ENCODE results near the gene CTNNBL1. TPM values are rescaled to one million over a fixed set of nuclear protein-coding genes. Genes with fewer than 3 reads are reported as not detected.

CTNNBL1 gene
- total and polyA plus RNA-seq, 12 donors: 5.5 to 75.5 (median 37.7) TPM

DNA sequence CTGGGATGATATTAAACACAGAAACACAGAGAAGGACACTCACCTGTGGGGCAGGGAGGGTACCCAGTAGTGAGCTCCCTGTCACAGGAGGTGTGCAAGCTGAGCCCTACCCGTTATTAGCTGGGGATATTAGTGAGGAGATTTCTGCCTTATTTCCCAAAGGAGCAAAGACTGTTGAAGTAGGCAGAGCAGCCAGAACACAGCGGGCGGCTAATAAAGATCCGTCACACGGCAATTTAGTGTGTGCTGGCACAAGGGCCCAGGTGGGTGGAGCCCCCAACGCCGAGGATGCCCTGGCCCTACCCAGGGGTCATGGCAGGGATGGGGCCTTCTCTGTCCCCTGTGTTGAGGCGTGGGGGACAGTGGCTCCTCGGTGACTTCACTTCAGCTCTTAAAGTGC, 217.4 kb downstream of the CTNNBL1 start:
- no peak for DNase-seq
- Histone ChIP-seq H3K4me3 (no peak overlapping the region), H3K9me3 (replicated peaks in 1 of 3) (no peaks in the 10 kb centered on the region), H3K27me3 (no peaks in the 10 kb centered on the region), H3K4me1 (replicated peaks in 1 of 2) (peaks cover 0 to 14% of the 10 kb centered on the region in 2 donors), H3K36me3 (replicated peaks in 1 of 2) (no peaks in the 10 kb centered on the region), H3K27ac (no peak overlapping the region)
- intact Hi-C loops (cut with DNase I): no loop called here
- TF ChIP-seq, protein P1, sequence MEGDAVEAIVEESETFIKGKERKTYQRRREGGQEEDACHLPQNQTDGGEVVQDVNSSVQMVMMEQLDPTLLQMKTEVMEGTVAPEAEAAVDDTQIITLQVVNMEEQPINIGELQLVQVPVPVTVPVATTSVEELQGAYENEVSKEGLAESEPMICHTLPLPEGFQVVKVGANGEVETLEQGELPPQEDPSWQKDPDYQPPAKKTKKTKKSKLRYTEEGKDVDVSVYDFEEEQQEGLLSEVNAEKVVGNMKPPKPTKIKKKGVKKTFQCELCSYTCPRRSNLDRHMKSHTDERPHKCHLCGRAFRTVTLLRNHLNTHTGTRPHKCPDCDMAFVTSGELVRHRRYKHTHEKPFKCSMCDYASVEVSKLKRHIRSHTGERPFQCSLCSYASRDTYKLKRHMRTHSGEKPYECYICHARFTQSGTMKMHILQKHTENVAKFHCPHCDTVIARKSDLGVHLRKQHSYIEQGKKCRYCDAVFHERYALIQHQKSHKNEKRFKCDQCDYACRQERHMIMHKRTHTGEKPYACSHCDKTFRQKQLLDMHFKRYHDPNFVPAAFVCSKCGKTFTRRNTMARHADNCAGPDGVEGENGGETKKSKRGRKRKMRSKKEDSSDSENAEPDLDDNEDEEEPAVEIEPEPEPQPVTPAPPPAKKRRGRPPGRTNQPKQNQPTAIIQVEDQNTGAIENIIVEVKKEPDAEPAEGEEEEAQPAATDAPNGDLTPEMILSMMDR (IDR thresholded peaks at IDR 0.05): no peak
- no peak for TF ChIP-seq POLR2A (IDR thresholded peaks at IDR 0.05)
- WGBS, 4 donors: 51 to 65% (median 58%) methylated on average over 8 to 9 of the region's 9 CpGs

DNA sequence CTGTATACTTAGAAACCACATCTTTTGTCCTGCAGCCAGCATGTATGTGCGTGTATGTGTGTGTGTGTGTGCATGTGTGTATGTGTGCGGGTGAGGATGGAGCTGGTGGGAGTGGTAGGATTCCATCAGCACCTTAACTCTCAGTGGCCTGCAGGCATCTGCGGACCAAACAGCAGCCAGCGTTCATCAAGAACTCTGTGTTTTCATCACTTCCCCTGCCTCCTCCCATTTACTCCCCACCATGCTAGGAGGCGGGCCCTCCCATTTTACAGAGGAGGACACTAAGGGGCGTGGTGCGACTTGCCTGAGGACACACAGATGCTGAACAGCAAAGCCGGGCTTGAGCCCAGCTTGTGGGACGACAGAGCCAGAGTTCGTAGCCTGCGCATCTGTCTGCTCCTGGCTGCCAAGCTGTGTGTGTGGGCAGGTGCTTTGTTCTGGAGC, 218.0 kb downstream of the CTNNBL1 start:
- H3K4me3 ChIP-seq: no peak overlapping the region
- peaks cover 0 to 14% of the 10 kb centered on the region in 2 donors for H3K4me1 ChIP-seq (replicated peaks in 1 of 2)
- 38 to 57% (median 50%) methylated on average over 5 to 11 of the region's 11 CpGs for WGBS, 4 donors
- intact Hi-C loops (cut with DNase I): no loop called here
- H3K36me3 ChIP-seq (replicated peaks in 1 of 2): no peaks in the 10 kb centered on the region
- peak in 2 of 7 donors; percentile 33 to 83 for DNase-seq
- TF ChIP-seq POLR2A (IDR thresholded peaks at IDR 0.05): no peak
- TF ChIP-seq, protein P1 (IDR thresholded peaks at IDR 0.05): no peak
- H3K27me3 ChIP-seq: peaks cover 4% of the 10 kb centered on the region
- no peaks in the 10 kb centered on the region for H3K9me3 ChIP-seq (replicated peaks in 1 of 3)
- peak overlapping the region in 1 of 5 donors; percentile 8 for H3K27ac ChIP-seq

GRCh38 chr20:37912874-37913273, 219.0 kb downstream of the CTNNBL1 start:
- no peak overlapping the region for H3K27ac ChIP-seq
- intact Hi-C loops (cut with DNase I): no loop called here
- no peak for DNase-seq
- no peaks in the 10 kb centered on the region for H3K36me3 ChIP-seq (replicated peaks in 1 of 2)
- peaks cover 4% of the 10 kb centered on the region for H3K27me3 ChIP-seq
- peaks cover 0 to 14% of the 10 kb centered on the region in 2 donors for H3K4me1 ChIP-seq (replicated peaks in 1 of 2)
- WGBS, 4 donors: 69 to 78% (median 72%) methylated on average over 6 of the region's 6 CpGs
- no peaks in the 10 kb centered on the region for H3K9me3 ChIP-seq (replicated peaks in 1 of 3)
- no peak overlapping the region for H3K4me3 ChIP-seq
- TF ChIP-seq, protein P1 (IDR thresholded peaks at IDR 0.05): no peak
- no peak for TF ChIP-seq POLR2A (IDR thresholded peaks at IDR 0.05)

GRCh38 chr20:37913567-37914366, 219.9 kb downstream of the CTNNBL1 start:
- peaks cover 4% of the 10 kb centered on the region for H3K27me3 ChIP-seq

More at GRCh38 chr20:37913567-37914366, 219.9 kb downstream of the CTNNBL1 start:
- DNase-seq: no peak
- 71 to 76% (median 73%) methylated on average over 19 of the region's 19 CpGs for WGBS, 4 donors
- no peak overlapping the region for H3K27ac ChIP-seq
- no peaks in the 10 kb centered on the region for H3K9me3 ChIP-seq (replicated peaks in 1 of 3)
- H3K4me1 ChIP-seq (replicated peaks in 1 of 2): peaks cover 0 to 14% of the 10 kb centered on the region in 2 donors
- no peak overlapping the region for H3K4me3 ChIP-seq
- TF ChIP-seq, protein P1 (IDR thresholded peaks at IDR 0.05): no peak
- TF ChIP-seq POLR2A (IDR thresholded peaks at IDR 0.05): no peak
- intact Hi-C loops (cut with DNase I): no loop called here
- H3K36me3 ChIP-seq (replicated peaks in 1 of 2): no peaks in the 10 kb centered on the region
